ENCODE data around the gene GJA4.

DNA sequence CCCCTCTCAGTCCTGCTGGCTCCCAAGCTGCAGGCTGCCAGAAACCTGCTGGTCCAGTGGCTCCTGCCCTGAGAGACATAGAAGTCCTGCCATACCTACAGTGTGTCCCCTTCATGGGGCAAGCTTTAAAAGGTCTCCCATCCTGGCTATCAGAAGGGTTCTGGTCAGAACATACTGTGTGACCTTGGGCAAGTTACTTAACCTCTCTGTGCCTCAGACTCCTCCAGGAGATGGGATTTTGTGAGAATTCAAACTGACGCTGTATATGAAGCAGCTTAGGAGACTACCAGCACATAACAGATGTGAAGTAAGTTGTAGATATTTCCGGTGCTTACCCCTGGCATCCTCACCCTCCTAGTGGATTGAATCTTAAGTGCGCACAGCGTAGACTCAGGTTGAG is 46.7 kb upstream of the GJA4 start:
- TF ChIP-seq CTCF (IDR thresholded peaks at IDR 0.05) = no peak
- TF ChIP-seq POLR2AphosphoS5 (IDR thresholded peaks at IDR 0.05; ENCODE audit: low read depth, low read length) = no peak
- no peak for TF ChIP-seq FOXM1 (IDR thresholded peaks at IDR 0.05; ENCODE audit: low read depth)
- TF ChIP-seq USF2 (IDR thresholded peaks at IDR 0.05; ENCODE audit: borderline replicate concordance, low read depth, low read length) = no peak
- no peak for TF ChIP-seq TEAD4 (IDR thresholded peaks at IDR 0.05; ENCODE audit: borderline replicate concordance, insufficient read depth)
